HepG2 (cell line): Measurements from ENCODE around the gene SCFD2.

Experiments
- CHCHD3 ChIP-seq: sonication (generic); formaldehyde crosslinking; IDR thresholded peaks from 2 replicates; pipeline ENCODE4 v1.8.0; 2022; ENCODE audit warnings: mild to moderate bottlenecking, missing genetic modification reagents, moderate library complexity
- CTCF ChIP-seq: sonication (generic); formaldehyde crosslinking; IDR thresholded peaks from 2 replicates; pipeline ENCODE4 v1.5.0; 2020; ENCODE audit warnings: mild to moderate bottlenecking, missing genetic modification reagents, moderate library complexity
- POLR2AphosphoS2 ChIP-seq: IDR thresholded peaks from 2 replicates; pipeline ENCODE4 v1.6.1; 2011; ENCODE audit warnings: low read depth, low read length, improper control_type of control experiment
- RARA ChIP-seq: IDR thresholded peaks from 2 replicates; pipeline ENCODE4 v1.6.1; 2016; ENCODE audit warnings: missing genetic modification reagents, missing compliant biosample characterization
- SIN3A ChIP-seq: IDR thresholded peaks from 2 replicates; pipeline ENCODE4 v1.6.1; 2011; ENCODE audit warnings: low read depth, mild to moderate bottlenecking, control low read depth, low read length, borderline replicate concordance
- ZNF274 ChIP-seq: sonication (generic); formaldehyde crosslinking; IDR thresholded peaks from 2 replicates; pipeline ENCODE4 v1.5.1; 2020; ENCODE audit warnings: mild to moderate bottlenecking, missing genetic modification reagents

- TF ChIP-seq POLR2AphosphoS2 (no peak), RARA (CRISPR knock-in tag) (no peak), CHCHD3 (no peak), CTCF (CRISPR knock-in tag) (no peak), ZNF274 (CRISPR knock-in tag) (no peak), SIN3A (no peak)
Observed at GRCh38 chr4:52842792-52843191, 523.1 kb downstream of the SCFD2 start.
